Dermis blood vessel endothelial cell (primary cell): ENCODE measurements around the gene ZFYVE28. TPM values are rescaled to one million over a fixed set of nuclear protein-coding genes. Genes with fewer than 3 reads are reported as not detected.

Experiments
- DNase-seq: peaks from one replicate; pipeline ENCODE4 v3.0.0; 2010
- total RNA-seq: library from RNA; depleted of rRNA; stranded (reverse); fragments of >200 nt; gene quantifications from 2 replicates; pipeline ENCODE4 v1.2.3, GENCODE V29; 2014

Gene ZFYVE28
- total RNA-seq, 1 donor from 2014 or later = 7.5 TPM

GRCh38 chr4:2331519-2332200 is 86.8 kb downstream of the ZFYVE28 start:
- DNase-seq = no peak

GRCh38 chr4:2331043-2331420 is 87.4 kb downstream of the ZFYVE28 start:
- DNase-seq = no peak

- DNase-seq = peak; percentile 58
Observed at GRCh38 chr4:2330091-2331042, 88.1 kb downstream of the ZFYVE28 start.

GRCh38 chr4:2327579-2327978 is 90.9 kb downstream of the ZFYVE28 start:
- no peak for DNase-seq

- no peak for DNase-seq
Observed at GRCh38 chr4:2324891-2325290, 93.6 kb downstream of the ZFYVE28 start.

- DNase-seq = no peak
Observed at GRCh38 chr4:2322841-2323240, 95.6 kb downstream of the ZFYVE28 start.

GRCh38 chr4:2322227-2322626 is 96.2 kb downstream of the ZFYVE28 start:
- DNase-seq = no peak

- no peak for DNase-seq
Observed at GRCh38 chr4:2321279-2322196, 96.9 kb downstream of the ZFYVE28 start.

GRCh38 chr4:2320746-2321145 is 97.7 kb downstream of the ZFYVE28 start:
- DNase-seq = no peak

- no peak for DNase-seq
Observed at GRCh38 chr4:2320152-2320551, 98.3 kb downstream of the ZFYVE28 start.

GRCh38 chr4:2318885-2319284 is 99.6 kb downstream of the ZFYVE28 start:
- DNase-seq = no peak

GRCh38 chr4:2318476-2318875 is 100.0 kb downstream of the ZFYVE28 start:
- no peak for DNase-seq

- DNase-seq = no peak
Observed at GRCh38 chr4:2313366-2313765, 105.1 kb downstream of the ZFYVE28 start.

- no peak for DNase-seq
Observed at GRCh38 chr4:2306773-2307410, 111.6 kb downstream of the ZFYVE28 start.

GRCh38 chr4:2305766-2306501 is 112.5 kb downstream of the ZFYVE28 start:
- no peak for DNase-seq

- DNase-seq = no peak
Observed at GRCh38 chr4:2304877-2305561, 113.4 kb downstream of the ZFYVE28 start.

GRCh38 chr4:2304321-2304876 is 114.0 kb downstream of the ZFYVE28 start:
- DNase-seq = no peak

- no peak for DNase-seq
Observed at GRCh38 chr4:2303686-2304320, 114.6 kb downstream of the ZFYVE28 start.

- no peak for DNase-seq
Observed at GRCh38 chr4:2303121-2303685, 115.2 kb downstream of the ZFYVE28 start.
